CD4-positive, alpha-beta T cell treated with Interferon gamma for 1 hour (primary cell): Measurements from ENCODE around the gene PCDHB3.
"Not testable (repeated sequence)": the region's sequence is repeated elsewhere in the genome, so short reads cannot be mapped to it uniquely, and the experiment has no call there.

Experiments used
- DNase-seq: peaks from one replicate; pipeline ENCODE4 v3.0.0-alpha.2; 2020

The PCDHB3 gene

GRCh38 chr5:141137346-141137745 is 37.1 kb downstream of the PCDHB3 start:
- DNase-seq = not testable (repeated sequence)

DNA sequence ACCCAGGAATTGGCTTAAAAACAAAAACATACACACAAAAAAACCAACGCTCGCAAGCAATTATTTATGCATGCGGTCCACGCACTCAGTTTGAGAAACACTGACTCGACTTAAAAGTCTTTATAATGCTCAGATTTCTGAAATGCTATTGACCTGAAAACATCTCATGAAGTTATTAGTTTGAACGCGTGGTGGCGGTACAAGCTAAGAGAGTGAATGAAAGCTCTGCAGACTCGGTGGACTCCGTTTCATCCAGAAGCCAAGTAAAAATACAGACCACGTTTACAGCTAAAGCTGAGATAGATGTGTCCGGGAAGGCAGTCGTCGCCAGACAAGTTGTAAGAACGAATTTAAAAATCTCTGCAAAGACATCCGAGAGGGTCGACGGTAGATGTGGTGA is 49.5 kb downstream of the PCDHB3 start, which contains the start of gene PCDHB6:
Gene PCDHB6, plus strand, starts transcription at position 246 of the 400 bp plus-strand sequence. CDS start 201 bp downstream, outside the sequence.
- no peak for DNase-seq

DNA sequence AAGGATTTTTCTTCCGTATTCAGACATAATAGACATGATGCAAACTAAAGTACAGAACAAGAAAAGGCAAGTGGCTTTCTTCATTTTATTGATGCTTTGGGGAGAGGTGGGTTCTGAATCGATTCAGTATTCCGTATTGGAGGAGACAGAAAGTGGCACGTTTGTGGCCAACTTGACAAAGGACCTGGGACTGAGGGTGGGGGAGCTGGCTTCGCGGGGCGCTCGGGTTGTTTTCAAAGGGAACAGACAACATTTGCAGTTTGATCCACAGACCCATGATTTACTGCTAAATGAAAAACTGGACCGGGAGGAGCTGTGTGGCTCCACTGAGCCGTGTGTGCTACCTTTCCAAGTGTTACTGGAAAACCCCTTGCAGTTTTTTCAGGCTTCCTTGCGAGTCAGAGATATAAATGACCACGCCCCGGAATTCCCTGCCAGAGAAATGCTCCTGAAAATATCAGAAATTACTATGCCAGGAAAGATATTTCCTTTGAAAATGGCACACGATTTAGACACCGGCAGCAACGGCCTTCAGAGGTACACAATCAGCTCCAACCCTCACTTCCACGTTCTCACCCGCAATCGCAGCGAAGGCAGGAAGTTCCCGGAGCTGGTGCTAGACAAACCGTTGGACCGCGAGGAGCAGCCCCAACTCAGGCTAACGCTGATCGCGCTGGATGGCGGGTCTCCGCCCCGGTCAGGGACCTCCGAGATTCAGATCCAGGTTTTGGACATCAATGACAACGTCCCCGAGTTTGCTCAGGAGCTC is 50.1 kb downstream of the PCDHB3 start:
- DNase-seq = no peak

- no peak for DNase-seq
Measured at GRCh38 chr5:141150993-141151325, 50.7 kb downstream of the PCDHB3 start.

- DNase-seq = not testable (repeated sequence)
Measured at GRCh38 chr5:141151632-141152031, 51.4 kb downstream of the PCDHB3 start.

- DNase-seq = not testable (repeated sequence)
Measured at GRCh38 chr5:141152096-141152495, 51.8 kb downstream of the PCDHB3 start.
